Measurements from ENCODE around the gene MMEL1. TPM values are rescaled to one million over a fixed set of nuclear protein-coding genes. Genes with fewer than 3 reads are reported as not detected.
A peak's percentile ranks its signal among the peaks of the same experiment; 100 is the strongest.

MMEL1 gene
- total and polyA plus RNA-seq, 2 donors (not counting 1 experiment from before 2014, with no cell fraction given), result not detected

GRCh38 chr1:2642560-2643413 lies 10.0 kb upstream of the MMEL1 start:
- peaks cover 15% of the 10 kb centered on the region for H3K79me2 ChIP-seq (ENCODE audit: control insufficient read depth, insufficient read depth, low read length)
- under 1% methylated on average over 84 of the region's 84 CpGs for WGBS (ENCODE audit: insufficient coverage)
- peak overlapping the region; percentile 86 for H3K27ac Mint-ChIP-seq

More at GRCh38 chr1:2642560-2643413, 10.0 kb upstream of the MMEL1 start:
- CTCF ChIA-PET, result no interaction called here
- TF ChIP-seq CTCF (IDR thresholded peaks at IDR 0.05), result no peak
- no peak for TF ChIP-seq EZH2 (IDR thresholded peaks at IDR 0.05; ENCODE audit: borderline replicate concordance, insufficient read depth, low read depth, low read length, poor library complexity, severe bottlenecking)
- Histone ChIP-seq H2AFZ (ENCODE audit: insufficient read depth, low read depth, low read length, poor library complexity, severe bottlenecking) (peak overlapping the region; percentile 96), H3K4me1 (ENCODE audit: control insufficient read depth in 2 of 2, insufficient read depth in 2 of 2, low read length in 2 of 2) (peaks cover 13 to 17% of the 10 kb centered on the region in 2 donors), H3K4me2 (replicated peaks; ENCODE audit: low read depth, low read length, poor library complexity, severe bottlenecking) (peak overlapping the region; percentile 100), H3K9me3 (ENCODE audit: control extremely low read depth in 1 of 3, control insufficient read depth in 2 of 3, insufficient read depth in 1 of 3, low read length in 2 of 3) (peaks cover 0 to 18% (median 15%) of the 10 kb centered on the region in 3 donors), H3K9ac (ENCODE audit: low read length) (peak overlapping the region; percentile 98), H4K20me1 (ENCODE audit: control insufficient read depth, insufficient read depth, low read length, poor library complexity, severe bottlenecking) (peaks cover 13% of the 10 kb centered on the region), H3K36me3 (replicated peaks in 1 of 2; ENCODE audit: control extremely low read depth in 1 of 2, control insufficient read depth in 1 of 2, extremely low read depth in 1 of 2, insufficient read depth in 2 of 2, low read length in 1 of 2) (no peaks in the 10 kb centered on the region), H3K27me3 (replicated peaks in 1 of 4; ENCODE audit: control extremely low read depth in 1 of 4, control insufficient read depth in 3 of 4, insufficient read depth in 4 of 4, low read length in 3 of 4) (no peaks in the 10 kb centered on the region), H3K27ac (ENCODE audit: low read length in 2 of 2) (peak overlapping the region; percentile 81 to 97), H3K4me3 (ENCODE audit: control extremely low read depth in 1 of 5, extremely low read depth in 1 of 5, insufficient read depth in 1 of 5, low read depth in 2 of 5, low read length in 4 of 5) (peak overlapping the region; percentile 38 to 91 (median 83))
- H3K27me3 Mint-ChIP-seq, result no peaks in the 10 kb centered on the region
- H3K9me3 Mint-ChIP-seq (ENCODE audit: insufficient read depth), result peaks cover 6% of the 10 kb centered on the region
- DNase-seq (peak; percentile 95), ATAC-seq (ENCODE audit: low read depth) (peak; percentile 77)
- H3K4me3 Mint-ChIP-seq, result peak overlapping the region; percentile 91
- H3K4me1 Mint-ChIP-seq, result peaks cover 12% of the 10 kb centered on the region
- POLR2A ChIA-PET, result interaction anchor here (0.5 to 1.3 kb wide), 8 partner anchors 21 to 97 kb away, joined by 3 to 4 read pairs (median 3); partner anchors contain the start of gene TNFRSF14
- intact Hi-C loops (cut with micrococcal nuclease), result loop anchor here (1.0 to 10.0 kb wide), 6 partner anchors 57 to 982 kb away; partner anchors contain the start of genes FAAP20, PANK4, PEX10 and TNFRSF14

All from B cell (primary cell).